Esophagus squamous epithelium (tissue), 4 donors: ENCODE data around the gene KCNQ1.

Experiments used
- POLR2A ChIP-seq, 4 donors: fragments of 450-650 bp; IDR thresholded peaks; one replicate each; pipeline ENCODE4 v1.6.1; 2017; ENCODE audit warnings: antibody characterized with exemption in 4 of 4, mild to moderate bottlenecking in 4 of 4, moderate library complexity in 3 of 4
- TF ChIP-seq, protein P1 (sequence below), 6 experiments: fragments of 450-650 bp in 4 of 6; fragments of 200-600 bp in 2 of 6; sonication (generic) in 2 of 6; IDR thresholded peaks; one replicate each; pipeline ENCODE4 v1.5.1; 2016 to 2019; ENCODE audit warnings: antibody characterized with exemption in 6 of 6, mild to moderate bottlenecking in 4 of 6, moderate library complexity in 4 of 6

GRCh38 chr11:2892967-2893528, 448.2 kb downstream of the KCNQ1 start:
- TF ChIP-seq, protein P1, sequence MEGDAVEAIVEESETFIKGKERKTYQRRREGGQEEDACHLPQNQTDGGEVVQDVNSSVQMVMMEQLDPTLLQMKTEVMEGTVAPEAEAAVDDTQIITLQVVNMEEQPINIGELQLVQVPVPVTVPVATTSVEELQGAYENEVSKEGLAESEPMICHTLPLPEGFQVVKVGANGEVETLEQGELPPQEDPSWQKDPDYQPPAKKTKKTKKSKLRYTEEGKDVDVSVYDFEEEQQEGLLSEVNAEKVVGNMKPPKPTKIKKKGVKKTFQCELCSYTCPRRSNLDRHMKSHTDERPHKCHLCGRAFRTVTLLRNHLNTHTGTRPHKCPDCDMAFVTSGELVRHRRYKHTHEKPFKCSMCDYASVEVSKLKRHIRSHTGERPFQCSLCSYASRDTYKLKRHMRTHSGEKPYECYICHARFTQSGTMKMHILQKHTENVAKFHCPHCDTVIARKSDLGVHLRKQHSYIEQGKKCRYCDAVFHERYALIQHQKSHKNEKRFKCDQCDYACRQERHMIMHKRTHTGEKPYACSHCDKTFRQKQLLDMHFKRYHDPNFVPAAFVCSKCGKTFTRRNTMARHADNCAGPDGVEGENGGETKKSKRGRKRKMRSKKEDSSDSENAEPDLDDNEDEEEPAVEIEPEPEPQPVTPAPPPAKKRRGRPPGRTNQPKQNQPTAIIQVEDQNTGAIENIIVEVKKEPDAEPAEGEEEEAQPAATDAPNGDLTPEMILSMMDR (IDR thresholded peaks at IDR 0.05) = peak in 2 of 6 experiments; percentile 15 to 32
- no peak for TF ChIP-seq POLR2A (IDR thresholded peaks at IDR 0.05)
